Ishikawa (cell line): ENCODE results near the gene NDUFA3.

Experiments
- CEBPB ChIP-seq: IDR thresholded peaks from 2 replicates; pipeline ENCODE4 v1.6.1; 2012
- CREB1 ChIP-seq: IDR thresholded peaks from 2 replicates; pipeline ENCODE4 v1.6.1; 2012; ENCODE audit warnings: low read depth
- EGR1 ChIP-seq: IDR thresholded peaks from 2 replicates; pipeline ENCODE4 v1.6.1; 2012
- EP300 ChIP-seq: IDR thresholded peaks from 2 replicates; pipeline ENCODE4 v1.6.1; 2012; ENCODE audit warnings: borderline replicate concordance
- FOXM1 ChIP-seq: IDR thresholded peaks from 2 replicates; pipeline ENCODE4 v1.6.1; 2012; ENCODE audit warnings: low read depth, borderline replicate concordance
- MAX ChIP-seq: IDR thresholded peaks from 2 replicates; pipeline ENCODE4 v1.6.1; 2012
- NFIC ChIP-seq: IDR thresholded peaks from 2 replicates; pipeline ENCODE4 v1.6.1; 2012
- RAD21 ChIP-seq: IDR thresholded peaks from 2 replicates; pipeline ENCODE4 v1.6.1; 2012; ENCODE audit warnings: low read depth
- REST ChIP-seq: IDR thresholded peaks from 2 replicates; pipeline ENCODE4 v1.6.1; 2012; ENCODE audit warnings: low read depth, mild to moderate bottlenecking
- TEAD4 ChIP-seq: IDR thresholded peaks from 2 replicates; pipeline ENCODE4 v1.6.1; 2012
- YY1 ChIP-seq: IDR thresholded peaks from 2 replicates; pipeline ENCODE4 v1.6.1; 2012; ENCODE audit warnings: low read depth
- ZBTB7A ChIP-seq: IDR thresholded peaks from 2 replicates; pipeline ENCODE4 v1.6.1; 2012; ENCODE audit warnings: low read depth

- no peak for TF ChIP-seq REST
- TF ChIP-seq EGR1 = no peak
- no peak for TF ChIP-seq MAX
- TF ChIP-seq FOXM1 = no peak
- TF ChIP-seq RAD21 = no peak
- no peak for TF ChIP-seq EP300
- TF ChIP-seq CEBPB = no peak
- no peak for TF ChIP-seq ZBTB7A
- TF ChIP-seq NFIC = no peak
- TF ChIP-seq CREB1 = no peak
- TF ChIP-seq YY1 = no peak
- TF ChIP-seq TEAD4 = no peak
Observed at GRCh38 chr19:54081032-54081431, 21.6 kb upstream of the NDUFA3 start, which contains the start of gene TARM1.
